ENCODE results near the gene DYRK2. TPM values are rescaled to one million over a fixed set of nuclear protein-coding genes. Genes with fewer than 3 reads are reported as not detected.

The DYRK2 gene
- total RNA-seq, 1 experiment from 2014 or later, result 28.6 TPM

GRCh38 chr12:67618303-67618702 lies 30.2 kb upstream of the DYRK2 start:
- H3K4me3 ChIP-seq (ENCODE audit: low read depth, low read length, poor library complexity, severe bottlenecking), result no peak overlapping the region
- no peak for TF ChIP-seq EZH2 (IDR thresholded peaks at IDR 0.05; ENCODE audit: borderline replicate concordance, low read depth, low read length, poor library complexity, severe bottlenecking)
- TF ChIP-seq, protein P1, sequence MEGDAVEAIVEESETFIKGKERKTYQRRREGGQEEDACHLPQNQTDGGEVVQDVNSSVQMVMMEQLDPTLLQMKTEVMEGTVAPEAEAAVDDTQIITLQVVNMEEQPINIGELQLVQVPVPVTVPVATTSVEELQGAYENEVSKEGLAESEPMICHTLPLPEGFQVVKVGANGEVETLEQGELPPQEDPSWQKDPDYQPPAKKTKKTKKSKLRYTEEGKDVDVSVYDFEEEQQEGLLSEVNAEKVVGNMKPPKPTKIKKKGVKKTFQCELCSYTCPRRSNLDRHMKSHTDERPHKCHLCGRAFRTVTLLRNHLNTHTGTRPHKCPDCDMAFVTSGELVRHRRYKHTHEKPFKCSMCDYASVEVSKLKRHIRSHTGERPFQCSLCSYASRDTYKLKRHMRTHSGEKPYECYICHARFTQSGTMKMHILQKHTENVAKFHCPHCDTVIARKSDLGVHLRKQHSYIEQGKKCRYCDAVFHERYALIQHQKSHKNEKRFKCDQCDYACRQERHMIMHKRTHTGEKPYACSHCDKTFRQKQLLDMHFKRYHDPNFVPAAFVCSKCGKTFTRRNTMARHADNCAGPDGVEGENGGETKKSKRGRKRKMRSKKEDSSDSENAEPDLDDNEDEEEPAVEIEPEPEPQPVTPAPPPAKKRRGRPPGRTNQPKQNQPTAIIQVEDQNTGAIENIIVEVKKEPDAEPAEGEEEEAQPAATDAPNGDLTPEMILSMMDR (conservative IDR thresholded peaks at IDR 0.05; ENCODE audit: low read depth, low read length), result no peak
- DNase-seq (ENCODE audit: low spot score), result no peak
- no peak overlapping the region for H3K27ac ChIP-seq (ENCODE audit: low read depth, low read length, poor library complexity, severe bottlenecking)
- no TSS peak for BruUV-seq (replicated peaks)
- intact Hi-C loops (cut with micrococcal nuclease; ENCODE audit: unreplicated experiment), result no loop called here
- ChIA-PET POLR2A (ENCODE audit: low non-redundant PET) (no interaction called here), CTCF (no interaction called here)
- H3K27me3 ChIP-seq (replicated peaks; ENCODE audit: insufficient read depth, low read depth, low read length, poor library complexity), result peaks cover 3% of the 10 kb centered on the region
- no peaks in the 10 kb centered on the region for H3K36me3 ChIP-seq (ENCODE audit: insufficient read depth, low read length, poor library complexity, severe bottlenecking)
- H3K4me1 ChIP-seq (ENCODE audit: insufficient read depth, low read length, poor library complexity, severe bottlenecking), result no peaks in the 10 kb centered on the region
- H3K9me3 ChIP-seq (ENCODE audit: low read depth, low read length, poor library complexity, severe bottlenecking), result no peaks in the 10 kb centered on the region

DNA sequence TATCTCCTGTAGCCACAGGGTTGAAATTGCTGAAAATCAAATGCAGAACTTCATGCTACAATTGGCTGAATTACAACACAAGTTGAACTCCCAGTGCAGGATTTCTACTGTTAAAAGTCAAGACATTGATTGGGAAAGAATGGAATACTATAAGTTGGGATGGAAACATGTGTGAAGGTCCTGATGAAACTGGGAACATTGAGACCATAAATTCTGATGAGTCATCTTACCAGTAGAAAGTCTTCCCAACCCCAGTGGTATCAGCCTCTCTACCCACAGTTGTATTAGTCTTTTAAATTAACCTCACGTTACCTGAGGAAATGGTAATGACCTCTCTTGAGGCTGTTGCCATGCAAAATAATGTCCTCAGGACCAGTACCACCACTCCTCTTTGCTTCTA lies 27.4 kb upstream of the DYRK2 start:
- DNase-seq (ENCODE audit: low spot score), result no peak
- POLR2A ChIA-PET (ENCODE audit: low non-redundant PET), result no interaction called here
- Histone ChIP-seq H3K36me3 (ENCODE audit: insufficient read depth, low read length, poor library complexity, severe bottlenecking) (no peaks in the 10 kb centered on the region), H3K4me3 (ENCODE audit: low read depth, low read length, poor library complexity, severe bottlenecking) (no peak overlapping the region), H3K9me3 (ENCODE audit: low read depth, low read length, poor library complexity, severe bottlenecking) (no peaks in the 10 kb centered on the region), H3K27me3 (replicated peaks; ENCODE audit: insufficient read depth, low read depth, low read length, poor library complexity) (no peaks in the 10 kb centered on the region), H3K4me1 (ENCODE audit: insufficient read depth, low read length, poor library complexity, severe bottlenecking) (no peaks in the 10 kb centered on the region), H3K27ac (ENCODE audit: low read depth, low read length, poor library complexity, severe bottlenecking) (no peak overlapping the region)
- CTCF ChIA-PET, result no interaction called here
- TF ChIP-seq, protein P1 (conservative IDR thresholded peaks at IDR 0.05; ENCODE audit: low read depth, low read length), result no peak
- TF ChIP-seq EZH2 (IDR thresholded peaks at IDR 0.05; ENCODE audit: borderline replicate concordance, low read depth, low read length, poor library complexity, severe bottlenecking), result no peak
- no TSS peak for BruUV-seq (replicated peaks)
- intact Hi-C loops (cut with micrococcal nuclease; ENCODE audit: unreplicated experiment), result no loop called here

GRCh38 chr12:67621926-67622325 lies 26.6 kb upstream of the DYRK2 start:
- H3K9me3 ChIP-seq (ENCODE audit: low read depth, low read length, poor library complexity, severe bottlenecking), result no peaks in the 10 kb centered on the region
- no peaks in the 10 kb centered on the region for H3K27me3 ChIP-seq (replicated peaks; ENCODE audit: insufficient read depth, low read depth, low read length, poor library complexity)
- DNase-seq (ENCODE audit: low spot score), result no peak
- no peaks in the 10 kb centered on the region for H3K36me3 ChIP-seq (ENCODE audit: insufficient read depth, low read length, poor library complexity, severe bottlenecking)
- CTCF ChIA-PET, result no interaction called here
- no peak overlapping the region for H3K4me3 ChIP-seq (ENCODE audit: low read depth, low read length, poor library complexity, severe bottlenecking)
- H3K4me1 ChIP-seq (ENCODE audit: insufficient read depth, low read length, poor library complexity, severe bottlenecking), result no peaks in the 10 kb centered on the region
- no peak for TF ChIP-seq EZH2 (IDR thresholded peaks at IDR 0.05; ENCODE audit: borderline replicate concordance, low read depth, low read length, poor library complexity, severe bottlenecking)
- TF ChIP-seq, protein P1 (conservative IDR thresholded peaks at IDR 0.05; ENCODE audit: low read depth, low read length), result no peak
- intact Hi-C loops (cut with micrococcal nuclease; ENCODE audit: unreplicated experiment), result no loop called here
- H3K27ac ChIP-seq (ENCODE audit: low read depth, low read length, poor library complexity, severe bottlenecking), result no peak overlapping the region
- POLR2A ChIA-PET (ENCODE audit: low non-redundant PET), result no interaction called here
- no TSS peak for BruUV-seq (replicated peaks)
